Liver (tissue), 9 donors: ENCODE measurements around the gene KCNMA1. TPM values are rescaled to one million over a fixed set of nuclear protein-coding genes. Genes with fewer than 3 reads are reported as not detected.

Experiments
- DNase-seq: peaks from one replicate; pipeline ENCODE4 v3.0.0-alpha.2; 2017; ENCODE audit warnings: low spot score
- H3K27ac ChIP-seq, 2 donors: one replicate each; pipeline ENCODE4 v1.7.0; 2013; ENCODE audit warnings: inconsistent platforms in 2 of 2, low read length in 2 of 2, control low read depth in 1 of 2, low read depth in 1 of 2, mild to moderate bottlenecking in 1 of 2
- H3K27me3 ChIP-seq, 4 donors: one replicate each; pipeline versions ENCODE4 v1.6.1 to v1.7.0; 2013; ENCODE audit warnings: low read length in 3 of 4, inconsistent platforms in 1 of 4, mild to moderate bottlenecking in 1 of 4, moderate library complexity in 1 of 4; ENCODE audit not compliant: control insufficient read depth in 4 of 4, insufficient read depth in 4 of 4
- H3K36me3 ChIP-seq, 4 donors: one replicate each; pipeline versions ENCODE4 v1.6.1 to v1.7.0; 2013; ENCODE audit warnings: low read length in 3 of 4, mild to moderate bottlenecking in 3 of 4, low read depth in 1 of 4, moderate library complexity in 1 of 4; ENCODE audit not compliant: control insufficient read depth in 4 of 4, insufficient read depth in 3 of 4
- H3K4me1 ChIP-seq, 4 donors: one replicate each; pipeline versions ENCODE4 v1.6.1 to v1.7.0; 2013; ENCODE audit warnings: low read length in 3 of 4, mild to moderate bottlenecking in 3 of 4, moderate library complexity in 1 of 4; ENCODE audit not compliant: control insufficient read depth in 4 of 4, insufficient read depth in 4 of 4
- H3K4me3 ChIP-seq, 3 donors: one replicate each; pipeline versions ENCODE4 v1.6.1 to v1.7.0; 2013; ENCODE audit warnings: low read length in 3 of 3, control low read depth in 1 of 3, low read depth in 1 of 3, mild to moderate bottlenecking in 1 of 3
- H3K9ac ChIP-seq, 2 donors: one replicate each; pipeline ENCODE4 v1.7.0; 2013; ENCODE audit warnings: low read length in 2 of 2, mild to moderate bottlenecking in 2 of 2, moderate library complexity in 2 of 2, control low read depth in 1 of 2, low read depth in 1 of 2
- H3K9me3 ChIP-seq, 4 donors: one replicate each; pipeline versions ENCODE4 v1.6.1 to v1.7.0; 2013; ENCODE audit warnings: low read length in 3 of 4; ENCODE audit not compliant: control insufficient read depth in 4 of 4
- ATF3 ChIP-seq: IDR thresholded peaks from 2 replicates; pipeline ENCODE4 v1.6.1; 2016; ENCODE audit warnings: antibody characterized with exemption
- CTCF ChIP-seq: fragments of 150-350 bp; IDR thresholded peaks from 2 replicates; pipeline ENCODE4 v1.5.1; 2017; ENCODE audit warnings: improper control_type of control experiment, low read depth, low read length; ENCODE audit not compliant: missing input control
- EGR1 ChIP-seq, 2 donors: IDR thresholded peaks; 2 replicates each; pipeline ENCODE4 v1.6.1; 2016 to 2018; ENCODE audit warnings: antibody characterized with exemption in 2 of 2, low read depth in 2 of 2
- FOXA1 ChIP-seq: IDR thresholded peaks from 2 replicates; pipeline ENCODE4 v1.6.1; 2016; ENCODE audit warnings: antibody characterized with exemption
- FOXA2 ChIP-seq: IDR thresholded peaks from 2 replicates; pipeline ENCODE4 v1.6.1; 2016; ENCODE audit warnings: antibody characterized with exemption
- GABPA ChIP-seq, 2 donors: IDR thresholded peaks in 1 of 2; conservative IDR thresholded peaks in 1 of 2; 2 replicates each; pipeline ENCODE4 v1.6.1; 2016; ENCODE audit warnings: antibody characterized with exemption in 2 of 2, mild to moderate bottlenecking in 1 of 2, moderate library complexity in 1 of 2
- HNF4A ChIP-seq, 2 donors: conservative IDR thresholded peaks; 2 replicates each; pipeline ENCODE4 v1.6.1; 2016; ENCODE audit warnings: antibody characterized with exemption in 2 of 2, mild to moderate bottlenecking in 2 of 2
- HNF4G ChIP-seq: IDR thresholded peaks from 2 replicates; pipeline ENCODE4 v1.6.1; 2016; ENCODE audit warnings: antibody characterized with exemption
- JUND ChIP-seq, 2 donors: IDR thresholded peaks; 2 replicates each; pipeline ENCODE4 v1.6.1; 2016; ENCODE audit warnings: antibody characterized with exemption in 2 of 2
- MAX ChIP-seq: IDR thresholded peaks from 2 replicates; pipeline ENCODE4 v1.6.1; 2016; ENCODE audit warnings: antibody characterized with exemption
- NR2F2 ChIP-seq: IDR thresholded peaks from 2 replicates; pipeline ENCODE4 v1.6.1; 2016; ENCODE audit warnings: antibody characterized with exemption
- RAD21 ChIP-seq, 2 donors: IDR thresholded peaks; 2 replicates each; pipeline ENCODE4 v1.6.1; 2016; ENCODE audit warnings: antibody characterized with exemption in 2 of 2, mild to moderate bottlenecking in 2 of 2
- REST ChIP-seq: IDR thresholded peaks from 2 replicates; pipeline ENCODE4 v1.6.1; 2016; ENCODE audit warnings: antibody characterized with exemption, mild to moderate bottlenecking
- RXRA ChIP-seq, 2 donors: IDR thresholded peaks; 2 replicates each; pipeline ENCODE4 v1.6.1; 2017 to 2018; ENCODE audit warnings: antibody characterized with exemption in 2 of 2, mild to moderate bottlenecking in 1 of 2
- SP1 ChIP-seq: IDR thresholded peaks from 2 replicates; pipeline ENCODE4 v1.6.1; 2018; ENCODE audit warnings: antibody characterized with exemption, mild to moderate bottlenecking
- TAF1 ChIP-seq: conservative IDR thresholded peaks from 2 replicates; pipeline ENCODE4 v1.6.1; 2016; ENCODE audit warnings: antibody characterized with exemption, mild to moderate bottlenecking
- YY1 ChIP-seq: IDR thresholded peaks from 2 replicates; pipeline ENCODE4 v1.6.1; 2016; ENCODE audit warnings: antibody characterized with exemption, mild to moderate bottlenecking
- WGBS: extraction: QIAGEN DNeasy Blood & Tissue Kit; methylation state at CpG from one replicate; pipeline ENCODE4 v1.1.7; 2013; 5-methylcytosine and 5-hydroxymethylcytosine counted together
- polyA plus RNA-seq, 2 donors: library from polyadenylated mRNA; stranded (reverse) in 1 of 2; unstranded in 1 of 2; fragments of 200-250 nt in 1 of 2; fragments of >200 nt in 1 of 2; fragmentation: Nextera tagmentation in 1 of 2; extraction: Ambion mirVana in 1 of 2; gene quantifications; one replicate each; pipeline versions ENCODE4 v1.2.1 to v1.2.3, GENCODE V29; 2013 to 2015
- total RNA-seq, 2 donors: library from RNA; depleted of rRNA; stranded (reverse); fragments of >200 nt; gene quantifications; one replicate each; pipeline ENCODE4 v1.2.3, GENCODE V29; 2014
- donor health status: healthy.
- donor health status: healthy.
- donor health status: healthy.
- donor health status: healthy.
- donor health status: healthy.

KCNMA1 gene
- total and polyA plus RNA-seq, 4 donors, result 2.5 to 9.7 (median 4.7) TPM

DNA sequence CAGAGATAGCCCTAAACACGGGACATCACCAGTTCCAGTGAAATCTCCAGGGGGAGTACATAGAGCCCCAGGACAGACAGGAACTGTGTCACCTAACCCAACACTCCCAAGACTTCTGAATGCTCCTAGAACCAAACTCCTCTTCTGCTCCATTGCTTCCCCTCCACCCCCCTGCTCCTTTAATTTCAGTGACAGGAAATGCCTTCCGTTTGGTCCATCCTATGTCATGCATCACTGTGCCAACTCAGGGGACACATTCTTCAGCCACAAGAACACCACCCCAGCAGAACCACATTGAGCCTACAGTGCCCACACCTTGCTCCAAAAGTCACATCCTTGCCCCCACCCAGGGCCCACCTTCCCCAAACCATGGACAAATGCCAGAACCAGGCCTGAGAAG lies 100.5 kb downstream of the KCNMA1 start:
- Histone ChIP-seq H3K36me3 (no peaks in the 10 kb centered on the region), H3K9me3 (no peaks in the 10 kb centered on the region), H3K4me3 (no peak overlapping the region), H3K27ac (no peak overlapping the region), H3K27me3 (no peaks in the 10 kb centered on the region), H3K9ac (no peak overlapping the region), H3K4me1 (peaks cover 5 to 24% (median 20%) of the 10 kb centered on the region in 4 donors)
- TF ChIP-seq YY1, result no peak
- TF ChIP-seq RAD21 (IDR thresholded peaks at IDR 0.05), result no peak
- TF ChIP-seq JUND (IDR thresholded peaks at IDR 0.05), result no peak
- TF ChIP-seq FOXA2, result no peak
- TF ChIP-seq FOXA1, result no peak
- TF ChIP-seq HNF4G, result no peak
- TF ChIP-seq CTCF, result no peak
- no peak for TF ChIP-seq HNF4A (conservative IDR thresholded peaks at IDR 0.05)
- TF ChIP-seq EGR1 (IDR thresholded peaks at IDR 0.05; ENCODE audit: low read depth in 2 of 2), result no peak
- no peak for TF ChIP-seq NR2F2
- TF ChIP-seq TAF1, result no peak
- TF ChIP-seq GABPA (IDR thresholded peaks at IDR 0.05 in 1 of 2, conservative IDR thresholded peaks at IDR 0.05 in 1 of 2), result no peak
- no peak for DNase-seq
- WGBS, result 79% methylated on average over 2 of the region's 2 CpGs

GRCh38 chr10:77533887-77534278 lies 103.7 kb downstream of the KCNMA1 start:
- Histone ChIP-seq H3K4me3 (no peak overlapping the region), H3K36me3 (no peaks in the 10 kb centered on the region), H3K27me3 (no peaks in the 10 kb centered on the region), H3K9ac (no peak overlapping the region), H3K4me1 (peaks cover 7 to 37% (median 28%) of the 10 kb centered on the region in 4 donors), H3K27ac (peak overlapping the region; percentile 29 to 76), H3K9me3 (no peaks in the 10 kb centered on the region)
- DNase-seq, result no peak
- WGBS, result 18% methylated on average over 1 of the region's 1 CpG
- TF ChIP-seq CTCF (no peak), RXRA (IDR thresholded peaks at IDR 0.05) (peak in 1 of 2 donors; percentile 8)

DNA sequence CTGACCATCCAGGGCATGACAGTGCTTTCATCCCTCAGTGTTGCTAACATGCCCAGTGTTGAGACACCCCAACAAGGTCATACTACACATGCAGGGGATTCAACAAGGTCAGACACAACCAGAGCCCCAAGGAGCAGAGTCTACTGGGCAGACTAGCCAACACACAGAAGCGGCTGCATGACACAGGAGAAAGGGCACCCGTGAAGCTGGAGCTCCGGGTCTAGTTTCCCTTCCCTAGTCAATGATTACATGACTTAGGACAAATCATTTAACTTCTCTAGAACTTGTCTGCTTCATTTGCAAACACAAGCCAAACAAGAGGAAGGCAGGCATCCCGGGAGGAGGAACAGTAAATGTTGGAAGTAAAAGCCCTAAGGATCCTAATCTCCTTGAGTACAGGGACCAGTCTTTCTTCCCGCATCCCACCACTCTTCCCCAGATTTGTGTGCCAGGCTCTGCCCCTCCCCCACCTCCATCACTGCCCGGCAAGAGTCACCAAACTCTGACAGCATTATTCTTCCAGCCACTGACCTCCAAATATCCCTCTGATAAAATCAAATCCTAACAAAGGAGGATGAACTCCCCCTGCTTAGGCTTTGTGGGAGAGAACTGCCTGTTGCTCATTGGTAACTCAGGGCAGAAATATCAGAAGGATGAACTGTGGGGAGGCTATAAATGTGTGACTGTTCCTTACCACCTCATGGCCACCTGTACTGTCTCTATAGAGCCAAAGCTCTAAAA lies 104.3 kb downstream of the KCNMA1 start:
- Histone ChIP-seq H3K4me3 (no peak overlapping the region), H3K27ac (peak overlapping the region; percentile 29 to 76), H3K9me3 (no peaks in the 10 kb centered on the region), H3K27me3 (no peaks in the 10 kb centered on the region), H3K36me3 (no peaks in the 10 kb centered on the region), H3K9ac (no peak overlapping the region), H3K4me1 (peaks cover 7 to 37% (median 28%) of the 10 kb centered on the region in 4 donors)
- 26% methylated on average over 6 of the region's 6 CpGs for WGBS
- DNase-seq, result peak; percentile 39
- TF ChIP-seq NR2F2, result peak; percentile 46
- TF ChIP-seq FOXA1, result no peak
- peak; percentile 53 for TF ChIP-seq MAX
- TF ChIP-seq TAF1, result peak; percentile 60
- peak; percentile 49 for TF ChIP-seq YY1
- no peak for TF ChIP-seq FOXA2
- peak; percentile 56 for TF ChIP-seq REST
- TF ChIP-seq JUND (IDR thresholded peaks at IDR 0.05), result peak in 1 of 2 donors; percentile 52
- peak in 1 of 2 donors; percentile 18 for TF ChIP-seq GABPA (IDR thresholded peaks at IDR 0.05 in 1 of 2, conservative IDR thresholded peaks at IDR 0.05 in 1 of 2)
- TF ChIP-seq SP1, result peak; percentile 93
- TF ChIP-seq HNF4A (conservative IDR thresholded peaks at IDR 0.05), result peak; percentile 90 to 92
- peak; percentile 67 for TF ChIP-seq HNF4G
- TF ChIP-seq EGR1 (IDR thresholded peaks at IDR 0.05; ENCODE audit: low read depth in 2 of 2), result no peak
- TF ChIP-seq RAD21 (IDR thresholded peaks at IDR 0.05), result peak; percentile 49 to 68
- no peak for TF ChIP-seq ATF3
